ENCODE results near the gene OGA.
A peak's percentile ranks its signal among the peaks of the same experiment; 100 is the strongest.

The OGA gene

DNA sequence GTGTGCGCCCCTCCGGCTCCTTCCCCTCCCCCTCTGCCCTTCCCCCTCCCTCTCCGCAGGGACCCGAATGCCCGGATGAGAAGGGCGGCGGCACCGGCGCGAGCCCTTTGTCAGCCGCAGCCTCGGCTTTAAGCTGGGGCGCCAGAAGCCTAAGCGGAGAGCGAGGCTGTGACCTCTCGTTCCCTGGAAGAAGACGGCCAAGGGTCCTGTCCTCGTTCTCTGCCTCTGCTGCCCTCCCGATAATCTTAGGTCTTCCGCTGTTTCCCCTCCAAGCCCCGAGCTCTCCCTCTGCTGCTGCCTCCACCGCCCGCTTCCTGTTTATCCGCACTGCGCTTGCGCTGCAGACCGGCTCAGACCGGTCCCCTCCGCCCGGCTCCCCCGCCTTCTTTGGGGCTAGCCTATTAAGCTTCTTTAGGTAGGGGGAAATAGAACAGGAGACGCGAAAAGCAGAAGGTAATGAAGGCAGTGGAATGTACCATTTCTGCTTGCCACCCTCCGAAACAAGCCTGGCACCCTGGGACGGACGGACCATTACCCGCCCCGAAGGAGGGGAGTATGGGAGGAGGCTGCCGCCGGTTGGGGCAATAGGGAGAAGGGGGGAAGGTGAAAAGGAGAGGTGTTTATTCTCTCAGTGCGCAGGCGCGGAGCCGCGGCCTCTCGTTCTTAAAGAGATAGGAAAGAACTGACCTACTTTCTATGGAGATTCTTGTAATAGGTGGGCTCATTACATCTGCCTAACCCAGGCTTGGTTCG, at the start of gene OGA:
Gene OGA (minus strand): TSS at position 326 of the 753 bp plus-strand sequence. CDS start 422 bp downstream, outside the sequence.
- H3K27ac ChIP-seq (ENCODE audit: low read depth, low read length) = peak within 1 kb of the TSS; percentile 96
- H3K9ac ChIP-seq (ENCODE audit: low read length) = peak within 1 kb of the TSS; percentile 99
- peaks cover 2% of the 10 kb centered on the region for H3K36me3 ChIP-seq (ENCODE audit: control insufficient read depth, insufficient read depth, low read length)
- H3K4me3 ChIP-seq (ENCODE audit: low read length) = peak within 1 kb of the TSS; percentile 99
- H3K4me1 ChIP-seq (ENCODE audit: control insufficient read depth, insufficient read depth, low read length) = peaks cover 11% of the 10 kb centered on the region
- no peaks in the 10 kb centered on the region for H3K27me3 ChIP-seq (ENCODE audit: control insufficient read depth, insufficient read depth, low read length)

DNA sequence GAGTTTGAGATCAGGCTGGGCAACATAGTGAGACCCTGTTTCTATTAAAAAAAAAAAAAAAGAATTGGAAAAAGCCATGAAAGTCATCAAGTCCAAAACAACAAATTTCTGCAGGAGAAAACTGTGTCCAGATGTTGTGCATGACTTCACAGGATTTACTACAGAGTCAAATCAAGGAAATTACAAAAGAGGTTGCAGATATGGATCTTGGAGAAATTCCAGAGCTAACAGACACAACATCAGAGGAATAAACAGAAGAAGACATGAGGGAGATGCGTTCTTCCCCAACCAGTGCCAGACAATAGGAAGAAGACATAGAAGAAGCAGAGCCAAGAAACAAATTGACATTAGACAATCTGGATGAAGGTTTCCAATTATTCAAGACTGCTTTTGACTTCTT, 49.7 kb upstream of the OGA start:
- no peak overlapping the region for H3K4me3 ChIP-seq (ENCODE audit: low read length)
- H3K27me3 ChIP-seq (ENCODE audit: control insufficient read depth, insufficient read depth, low read length) = no peaks in the 10 kb centered on the region
- no peaks in the 10 kb centered on the region for H3K36me3 ChIP-seq (ENCODE audit: control insufficient read depth, insufficient read depth, low read length)
- H3K9ac ChIP-seq (ENCODE audit: low read length) = no peak overlapping the region
- H3K4me1 ChIP-seq (ENCODE audit: control insufficient read depth, insufficient read depth, low read length) = no peaks in the 10 kb centered on the region
- no peak overlapping the region for H3K27ac ChIP-seq (ENCODE audit: low read depth, low read length)

- Histone ChIP-seq H3K4me1 (ENCODE audit: control insufficient read depth, insufficient read depth, low read length) (no peaks in the 10 kb centered on the region), H3K36me3 (ENCODE audit: control insufficient read depth, insufficient read depth, low read length) (no peaks in the 10 kb centered on the region), H3K27ac (ENCODE audit: low read depth, low read length) (no peak overlapping the region), H3K27me3 (ENCODE audit: control insufficient read depth, insufficient read depth, low read length) (no peaks in the 10 kb centered on the region), H3K9ac (ENCODE audit: low read length) (no peak overlapping the region), H3K4me3 (ENCODE audit: low read length) (no peak overlapping the region)
Measured at GRCh38 chr10:101859530-101859929, 41.3 kb upstream of the OGA start.

- Histone ChIP-seq H3K27me3 (ENCODE audit: control insufficient read depth, insufficient read depth, low read length) (no peaks in the 10 kb centered on the region), H3K4me1 (ENCODE audit: control insufficient read depth, insufficient read depth, low read length) (no peaks in the 10 kb centered on the region), H3K9ac (ENCODE audit: low read length) (no peak overlapping the region), H3K27ac (ENCODE audit: low read depth, low read length) (no peak overlapping the region), H3K36me3 (ENCODE audit: control insufficient read depth, insufficient read depth, low read length) (no peaks in the 10 kb centered on the region), H3K4me3 (ENCODE audit: low read length) (no peak overlapping the region)
Measured at GRCh38 chr10:101858723-101859500, 40.7 kb upstream of the OGA start.

DNA sequence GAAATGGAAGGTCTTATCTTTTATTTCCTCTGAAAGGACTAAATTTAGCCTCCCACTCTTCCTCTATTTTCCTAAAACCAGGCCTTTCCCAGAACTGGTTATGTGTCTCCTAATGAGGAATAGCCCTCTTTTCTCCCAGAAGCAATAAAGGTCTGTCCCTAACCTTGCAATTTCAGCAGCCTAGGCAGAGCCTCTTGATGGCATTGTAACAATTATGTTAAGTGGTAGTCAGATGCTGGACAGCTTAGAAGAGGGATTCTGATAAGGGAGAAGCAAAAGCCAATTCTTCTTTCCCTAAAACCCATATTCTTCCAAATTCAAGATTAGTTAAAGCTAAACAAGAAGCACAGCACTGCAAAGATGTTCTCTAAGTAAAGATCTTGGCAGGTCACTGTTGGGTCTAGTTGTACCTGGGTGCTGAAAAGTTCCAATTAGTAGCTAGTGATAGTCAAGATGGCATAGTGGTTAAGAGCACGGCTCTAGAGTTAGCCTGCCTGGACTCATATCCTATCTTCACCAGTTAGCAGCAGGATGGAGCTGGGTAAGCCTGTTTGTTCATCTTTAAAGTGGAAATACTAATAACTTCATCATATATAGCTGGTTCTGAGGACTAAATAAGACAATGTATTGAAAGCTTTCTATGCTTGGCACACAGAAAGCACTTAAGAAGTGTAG, 39.7 kb upstream of the OGA start:
- Histone ChIP-seq H3K27ac (ENCODE audit: low read depth, low read length) (no peak overlapping the region), H3K9ac (ENCODE audit: low read length) (no peak overlapping the region), H3K4me3 (ENCODE audit: low read length) (no peak overlapping the region), H3K4me1 (ENCODE audit: control insufficient read depth, insufficient read depth, low read length) (no peaks in the 10 kb centered on the region), H3K36me3 (ENCODE audit: control insufficient read depth, insufficient read depth, low read length) (no peaks in the 10 kb centered on the region), H3K27me3 (ENCODE audit: control insufficient read depth, insufficient read depth, low read length) (no peaks in the 10 kb centered on the region)

DNA sequence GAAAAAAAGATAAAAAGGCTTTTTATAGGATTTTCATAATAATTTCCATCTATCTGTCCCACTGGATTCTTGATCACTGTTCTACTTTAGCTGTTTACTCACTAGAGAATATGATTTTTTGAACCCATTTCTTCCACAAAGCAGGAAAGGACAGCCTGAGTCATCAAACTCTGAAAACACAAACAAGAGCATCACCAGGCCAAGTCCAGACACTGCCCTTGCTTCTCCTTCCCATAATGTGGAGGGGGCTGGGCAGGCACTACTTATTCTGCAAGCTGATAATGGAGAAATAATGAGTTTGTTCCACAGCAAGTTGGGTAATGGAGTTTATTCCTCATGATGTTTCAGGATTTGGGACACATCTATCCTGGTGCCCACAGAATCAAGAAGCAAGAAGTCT, 38.4 kb upstream of the OGA start:
- H3K36me3 ChIP-seq (ENCODE audit: control insufficient read depth, insufficient read depth, low read length) = no peaks in the 10 kb centered on the region
- H3K27ac ChIP-seq (ENCODE audit: low read depth, low read length) = no peak overlapping the region
- no peaks in the 10 kb centered on the region for H3K4me1 ChIP-seq (ENCODE audit: control insufficient read depth, insufficient read depth, low read length)
- no peaks in the 10 kb centered on the region for H3K27me3 ChIP-seq (ENCODE audit: control insufficient read depth, insufficient read depth, low read length)
- H3K9ac ChIP-seq (ENCODE audit: low read length) = no peak overlapping the region
- no peak overlapping the region for H3K4me3 ChIP-seq (ENCODE audit: low read length)

DNA sequence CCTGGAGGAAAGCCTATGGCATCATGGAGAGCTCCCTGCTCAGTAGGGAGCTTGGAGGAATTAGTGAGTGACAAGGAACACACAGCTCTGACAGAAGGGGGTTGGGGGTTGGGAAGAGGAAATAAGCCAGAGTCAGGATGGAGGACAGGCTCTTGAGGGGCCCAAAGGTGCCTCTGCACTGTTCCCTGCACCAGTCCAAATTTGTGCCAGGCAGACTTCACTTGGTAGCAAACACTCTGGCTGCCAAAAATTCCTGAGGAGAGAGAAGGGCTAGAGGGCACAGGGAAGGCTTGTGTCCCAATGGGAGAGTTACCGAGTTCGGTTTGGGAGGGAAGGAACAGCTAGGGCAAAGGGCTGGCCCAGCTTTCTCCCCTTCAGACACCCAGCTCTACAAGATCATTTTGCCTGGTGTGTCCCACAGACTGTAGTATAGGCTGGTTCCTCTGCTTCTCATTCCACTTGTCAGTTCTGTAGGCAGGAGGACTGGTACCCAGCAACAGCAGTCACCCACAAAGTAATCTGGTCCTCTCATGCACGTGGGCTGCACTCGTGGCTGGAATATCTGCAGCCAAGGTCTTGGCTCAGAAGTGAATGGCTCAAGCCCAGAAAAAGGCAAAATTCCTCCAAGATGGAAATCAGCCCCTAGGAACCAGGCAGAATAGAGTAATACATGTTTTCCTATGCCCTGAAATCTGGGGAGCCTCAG, 33.3 kb upstream of the OGA start:
- H3K27ac ChIP-seq (ENCODE audit: low read depth, low read length) = no peak overlapping the region
- H3K9ac ChIP-seq (ENCODE audit: low read length) = no peak overlapping the region
- H3K4me1 ChIP-seq (ENCODE audit: control insufficient read depth, insufficient read depth, low read length) = no peaks in the 10 kb centered on the region
- peaks cover 6% of the 10 kb centered on the region for H3K36me3 ChIP-seq (ENCODE audit: control insufficient read depth, insufficient read depth, low read length)
- H3K4me3 ChIP-seq (ENCODE audit: low read length) = no peak overlapping the region
- H3K27me3 ChIP-seq (ENCODE audit: control insufficient read depth, insufficient read depth, low read length) = no peaks in the 10 kb centered on the region

DNA sequence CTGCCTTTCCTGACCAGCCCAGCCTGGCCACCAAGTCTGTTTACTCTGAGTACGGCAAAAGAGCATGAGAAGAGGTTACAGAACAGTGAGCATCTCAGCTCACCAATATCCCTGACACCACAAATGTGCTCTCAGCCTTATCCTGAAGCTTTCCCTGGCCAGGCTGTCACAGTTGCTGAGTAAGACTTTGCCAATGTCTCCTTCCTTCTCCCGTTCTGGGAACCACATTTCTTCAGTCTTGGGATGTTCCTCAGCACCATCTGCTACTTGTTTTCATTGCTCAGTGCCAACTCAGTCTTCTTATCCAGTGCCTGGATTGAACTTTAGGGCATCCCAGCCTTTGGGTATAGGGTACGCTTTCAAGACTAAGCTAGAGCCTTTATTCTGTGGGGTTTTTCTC, 32.5 kb upstream of the OGA start:
- no peak overlapping the region for H3K4me3 ChIP-seq (ENCODE audit: low read length)
- H3K9ac ChIP-seq (ENCODE audit: low read length) = no peak overlapping the region
- H3K36me3 ChIP-seq (ENCODE audit: control insufficient read depth, insufficient read depth, low read length) = peaks cover 6% of the 10 kb centered on the region
- no peak overlapping the region for H3K27ac ChIP-seq (ENCODE audit: low read depth, low read length)
- no peaks in the 10 kb centered on the region for H3K4me1 ChIP-seq (ENCODE audit: control insufficient read depth, insufficient read depth, low read length)
- H3K27me3 ChIP-seq (ENCODE audit: control insufficient read depth, insufficient read depth, low read length) = no peaks in the 10 kb centered on the region

GRCh38 chr10:101848894-101849351, 30.7 kb upstream of the OGA start:
- no peaks in the 10 kb centered on the region for H3K27me3 ChIP-seq (ENCODE audit: control insufficient read depth, insufficient read depth, low read length)
- no peak overlapping the region for H3K4me3 ChIP-seq (ENCODE audit: low read length)
- no peaks in the 10 kb centered on the region for H3K4me1 ChIP-seq (ENCODE audit: control insufficient read depth, insufficient read depth, low read length)
- no peak overlapping the region for H3K9ac ChIP-seq (ENCODE audit: low read length)
- H3K27ac ChIP-seq (ENCODE audit: low read depth, low read length) = no peak overlapping the region
- peaks cover 6% of the 10 kb centered on the region for H3K36me3 ChIP-seq (ENCODE audit: control insufficient read depth, insufficient read depth, low read length)

DNA sequence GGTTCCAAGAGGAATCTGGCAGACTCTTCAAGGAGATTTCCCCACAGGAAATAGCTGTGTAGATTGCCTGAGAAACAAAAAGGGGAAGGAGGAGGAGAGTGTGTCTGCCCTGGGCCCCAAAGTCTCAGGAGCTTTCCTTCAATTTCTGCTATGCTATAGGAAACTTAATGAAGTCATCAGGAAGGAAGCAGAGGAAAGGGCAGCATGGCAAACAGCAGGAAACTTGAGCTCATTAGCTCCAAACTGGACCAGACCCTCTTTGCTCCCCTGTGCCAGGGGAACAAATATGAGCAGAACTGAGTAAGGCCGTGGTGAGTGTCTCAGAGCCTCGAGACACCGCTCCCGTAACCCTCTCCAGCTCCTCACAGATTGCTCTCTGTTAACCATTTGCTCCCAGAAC, 30.2 kb upstream of the OGA start:
- peaks cover 6% of the 10 kb centered on the region for H3K36me3 ChIP-seq (ENCODE audit: control insufficient read depth, insufficient read depth, low read length)
- no peaks in the 10 kb centered on the region for H3K27me3 ChIP-seq (ENCODE audit: control insufficient read depth, insufficient read depth, low read length)
- H3K27ac ChIP-seq (ENCODE audit: low read depth, low read length) = no peak overlapping the region
- H3K4me3 ChIP-seq (ENCODE audit: low read length) = no peak overlapping the region
- no peaks in the 10 kb centered on the region for H3K4me1 ChIP-seq (ENCODE audit: control insufficient read depth, insufficient read depth, low read length)
- no peak overlapping the region for H3K9ac ChIP-seq (ENCODE audit: low read length)

GRCh38 chr10:101845893-101846292, 27.6 kb upstream of the OGA start:
- Histone ChIP-seq H3K4me1 (ENCODE audit: control insufficient read depth, insufficient read depth, low read length) (peaks cover under 1% of the 10 kb centered on the region), H3K9ac (ENCODE audit: low read length) (no peak overlapping the region), H3K27me3 (ENCODE audit: control insufficient read depth, insufficient read depth, low read length) (no peaks in the 10 kb centered on the region), H3K36me3 (ENCODE audit: control insufficient read depth, insufficient read depth, low read length) (peaks cover 6% of the 10 kb centered on the region), H3K4me3 (ENCODE audit: low read length) (no peak overlapping the region), H3K27ac (ENCODE audit: low read depth, low read length) (no peak overlapping the region)

Measured in rectal smooth muscle tissue (tissue), 1 donor.